ENCODE data around the gene OCA2.

The OCA2 gene

DNA sequence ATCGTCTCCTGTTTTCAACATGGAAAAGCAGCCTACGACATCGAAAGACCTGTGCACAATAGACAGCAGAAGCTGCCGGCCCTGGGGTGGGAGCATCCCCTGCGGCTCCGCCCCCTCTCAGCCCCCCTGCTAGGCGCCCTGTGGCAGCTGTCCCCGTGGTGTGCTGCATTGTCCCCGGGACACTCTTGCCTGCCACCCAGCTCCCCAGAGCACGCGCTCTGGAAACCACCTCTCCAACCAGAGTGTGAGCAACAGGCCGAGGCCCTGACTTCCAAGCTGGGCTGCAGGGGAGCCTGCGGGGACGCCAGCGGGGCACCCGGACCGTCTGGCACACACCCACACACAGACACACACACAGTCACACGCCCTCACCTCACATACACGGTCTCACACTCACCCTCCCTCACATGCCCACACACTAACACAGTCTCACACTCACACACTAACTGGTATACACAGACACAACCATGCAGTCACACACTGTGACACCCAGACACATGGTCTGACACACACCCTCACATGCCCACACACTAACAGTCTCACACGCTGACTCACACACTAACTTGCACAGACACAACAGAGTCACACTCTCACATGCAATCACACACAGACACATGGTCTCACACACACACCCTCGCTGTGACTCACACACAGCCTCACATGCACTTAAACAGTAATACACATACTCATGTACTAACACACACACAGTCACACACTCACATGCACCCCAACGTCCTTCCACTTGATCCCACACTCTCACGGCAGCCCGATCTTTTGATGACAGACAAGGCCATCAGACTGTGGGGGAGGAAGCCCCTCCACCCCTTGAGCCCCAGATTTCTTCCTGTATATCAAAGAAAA lies 94.7 kb downstream of the OCA2 start:
- peaks cover 10% of the 10 kb centered on the region for H3K9me3 Mint-ChIP-seq
- no peak overlapping the region for H3K4me3 Mint-ChIP-seq
- H3K27me3 Mint-ChIP-seq (ENCODE audit: low read depth, poor library complexity) = peaks cover 3% of the 10 kb centered on the region
- no peak overlapping the region for H3K27ac Mint-ChIP-seq
- H3K4me1 Mint-ChIP-seq = no peaks in the 10 kb centered on the region
- no peaks in the 10 kb centered on the region for H3K36me3 Mint-ChIP-seq (ENCODE audit: low read depth)
- DNase-seq = no peak
- no peak for TF ChIP-seq CTCF (IDR thresholded peaks at IDR 0.05)

- Mint-ChIP-seq H3K4me3 (no peak overlapping the region), H3K27ac (no peak overlapping the region), H3K9me3 (peaks cover 5% of the 10 kb centered on the region), H3K27me3 (ENCODE audit: low read depth, poor library complexity) (peaks cover 3% of the 10 kb centered on the region), H3K36me3 (ENCODE audit: low read depth) (no peaks in the 10 kb centered on the region), H3K4me1 (no peaks in the 10 kb centered on the region)
- TF ChIP-seq CTCF (IDR thresholded peaks at IDR 0.05) = no peak
- DNase-seq = no peak
These were observed 95.6 kb downstream of the OCA2 start for GRCh38 chr15:28003302-28004037.

DNA sequence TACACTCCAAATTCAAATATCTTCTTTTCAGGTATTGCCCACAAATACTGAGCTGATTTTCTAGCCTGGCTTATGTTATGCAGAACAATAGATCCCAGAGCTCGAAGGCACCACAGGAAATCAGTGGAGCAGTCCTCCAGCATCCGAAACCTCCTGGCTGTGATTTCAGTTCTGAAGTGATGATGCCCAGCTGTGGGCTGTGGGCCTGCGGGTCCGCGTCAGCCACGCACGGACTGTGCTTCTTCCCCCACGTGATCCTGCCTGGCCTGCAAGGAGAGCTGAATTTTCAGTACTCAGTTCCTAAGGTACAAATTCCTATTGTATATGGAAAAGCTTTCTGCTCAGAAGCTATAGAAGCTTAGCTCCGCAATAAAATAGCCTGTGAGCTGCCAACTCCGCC lies 96.2 kb downstream of the OCA2 start:
- Mint-ChIP-seq H3K4me3 (no peak overlapping the region), H3K27me3 (ENCODE audit: low read depth, poor library complexity) (peaks cover 3% of the 10 kb centered on the region), H3K36me3 (ENCODE audit: low read depth) (no peaks in the 10 kb centered on the region), H3K9me3 (peaks cover 3% of the 10 kb centered on the region), H3K4me1 (no peaks in the 10 kb centered on the region), H3K27ac (no peak overlapping the region)
- DNase-seq = no peak
- TF ChIP-seq CTCF (IDR thresholded peaks at IDR 0.05) = no peak

GRCh38 chr15:28002136-28002861 lies 96.8 kb downstream of the OCA2 start:
- Mint-ChIP-seq H3K4me1 (no peaks in the 10 kb centered on the region), H3K9me3 (peaks cover 3% of the 10 kb centered on the region), H3K27me3 (ENCODE audit: low read depth, poor library complexity) (peaks cover 3% of the 10 kb centered on the region), H3K36me3 (ENCODE audit: low read depth) (no peaks in the 10 kb centered on the region), H3K4me3 (no peak overlapping the region), H3K27ac (no peak overlapping the region)
- DNase-seq = no peak
- TF ChIP-seq CTCF (IDR thresholded peaks at IDR 0.05) = no peak

DNA sequence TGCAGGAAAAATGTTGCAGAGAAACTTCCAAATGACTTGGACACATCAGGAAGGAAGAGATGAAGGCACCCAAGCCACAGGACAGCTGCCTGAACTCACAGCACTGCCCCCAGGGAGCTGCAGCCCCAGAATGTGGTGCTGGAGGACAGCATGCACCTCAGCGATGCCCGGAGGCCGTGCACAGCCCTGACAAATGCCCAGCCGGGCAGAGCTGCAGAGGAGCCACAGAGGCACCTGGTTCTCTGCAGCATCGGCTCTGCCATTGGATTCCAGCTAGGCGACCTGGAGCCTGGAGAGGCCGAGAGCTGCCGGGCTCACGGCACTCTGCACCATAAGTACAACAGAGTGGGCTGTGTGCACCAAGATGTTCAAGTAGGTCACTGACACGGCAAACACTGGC lies 97.5 kb downstream of the OCA2 start:
- H3K4me3 Mint-ChIP-seq = no peak overlapping the region
- H3K9me3 Mint-ChIP-seq = peaks cover 9% of the 10 kb centered on the region
- no peaks in the 10 kb centered on the region for H3K36me3 Mint-ChIP-seq (ENCODE audit: low read depth)
- TF ChIP-seq CTCF (IDR thresholded peaks at IDR 0.05) = no peak
- no peaks in the 10 kb centered on the region for H3K27me3 Mint-ChIP-seq (ENCODE audit: low read depth, poor library complexity)
- DNase-seq = no peak
- H3K27ac Mint-ChIP-seq = peak overlapping the region; percentile 60
- H3K4me1 Mint-ChIP-seq = no peaks in the 10 kb centered on the region
